ENCODE measurements around the gene HOXA13. TPM values are rescaled to one million over a fixed set of nuclear protein-coding genes. Genes with fewer than 3 reads are reported as not detected.

HOXA13 gene
- total RNA-seq, 1 donor from 2014 or later = not detected

- Mint-ChIP-seq H3K36me3 (ENCODE audit: low read depth) (peaks cover 5% of the 10 kb centered on the region), H3K9me3 (peaks cover 6% of the 10 kb centered on the region), H3K4me1 (peaks cover 12% of the 10 kb centered on the region), H3K27me3 (peaks cover 80% of the 10 kb centered on the region), H3K4me3 (peak overlapping the region; percentile 30), H3K27ac (peak overlapping the region; percentile 75)
- peak; percentile 65 for DNase-seq
- intact Hi-C loops (cut with micrococcal nuclease) = loop anchor here (2.0 kb wide), 2 partner anchors 16 to 86 kb away; partner anchors contain the start of gene EVX1
Observed at GRCh38 chr7:27156916-27157701, 42.8 kb downstream of the HOXA13 start.

DNA sequence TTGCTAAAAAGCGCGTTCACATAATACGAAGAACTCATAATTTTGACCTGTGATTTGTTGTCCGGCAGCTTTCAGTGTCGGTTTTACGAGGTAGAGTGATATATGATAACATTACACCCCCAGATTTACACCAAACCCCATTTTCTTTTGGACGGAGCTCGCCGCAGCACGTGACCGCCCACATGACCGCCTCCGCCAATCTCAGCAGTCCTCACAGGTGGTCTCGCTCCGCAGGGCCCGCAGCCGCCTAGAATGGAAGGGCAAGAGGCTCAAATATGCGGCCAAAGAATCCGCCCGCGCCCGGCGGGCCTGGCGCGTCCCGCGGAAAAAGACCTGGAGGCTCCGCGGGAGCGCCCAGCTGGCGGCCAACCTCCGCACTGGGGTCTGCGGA lies 43.4 kb downstream of the HOXA13 start, which contains the start of gene HOXA7:
Gene HOXA7, minus strand, starts transcription at position 168 of the 391 bp plus-strand sequence. Its CDS starts 130 bp downstream, at position 38.
- intact Hi-C loops (cut with micrococcal nuclease) = loop anchor here (2.0 kb wide), 2 partner anchors 16 to 86 kb away; partner anchors contain the start of gene EVX1
- H3K27me3 Mint-ChIP-seq = peaks cover 81% of the 10 kb centered on the region
- H3K4me1 Mint-ChIP-seq = peaks cover 14% of the 10 kb centered on the region
- H3K27ac Mint-ChIP-seq = peak within 1 kb of the TSS; percentile 81
- DNase-seq = peak; percentile 58
- peaks cover 5% of the 10 kb centered on the region for H3K36me3 Mint-ChIP-seq (ENCODE audit: low read depth)
- peak within 1 kb of the TSS; percentile 30 for H3K4me3 Mint-ChIP-seq
- H3K9me3 Mint-ChIP-seq = peaks cover 6% of the 10 kb centered on the region

GRCh38 chr7:27155816-27156507 lies 43.9 kb downstream of the HOXA13 start:
- H3K27ac Mint-ChIP-seq = peak overlapping the region; percentile 81
- peak; percentile 67 for DNase-seq
- peaks cover 83% of the 10 kb centered on the region for H3K27me3 Mint-ChIP-seq
- H3K9me3 Mint-ChIP-seq = peaks cover 6% of the 10 kb centered on the region
- H3K36me3 Mint-ChIP-seq (ENCODE audit: low read depth) = peaks cover 5% of the 10 kb centered on the region
- no peak overlapping the region for H3K4me3 Mint-ChIP-seq
- peaks cover 16% of the 10 kb centered on the region for H3K4me1 Mint-ChIP-seq
- intact Hi-C loops (cut with micrococcal nuclease) = loop anchor here (2.0 kb wide), 2 partner anchors 17 to 87 kb away; partner anchors contain the start of gene EVX1

- peak overlapping the region; percentile 18 for H3K4me3 Mint-ChIP-seq
- peak overlapping the region; percentile 81 for H3K27ac Mint-ChIP-seq
- peaks cover 15% of the 10 kb centered on the region for H3K4me1 Mint-ChIP-seq
- intact Hi-C loops (cut with micrococcal nuclease) = no loop called here
- H3K36me3 Mint-ChIP-seq (ENCODE audit: low read depth) = peaks cover 5% of the 10 kb centered on the region
- peaks cover 6% of the 10 kb centered on the region for H3K9me3 Mint-ChIP-seq
- peaks cover 88% of the 10 kb centered on the region for H3K27me3 Mint-ChIP-seq
- DNase-seq = peak; percentile 67
Observed at GRCh38 chr7:27154901-27155815, 44.7 kb downstream of the HOXA13 start.

GRCh38 chr7:27154369-27154768 lies 45.5 kb downstream of the HOXA13 start:
- no peak for DNase-seq
- intact Hi-C loops (cut with micrococcal nuclease) = no loop called here

GRCh38 chr7:27153526-27153925 lies 46.4 kb downstream of the HOXA13 start:
- intact Hi-C loops (cut with micrococcal nuclease) = no loop called here
- peak overlapping the region; percentile 18 for H3K27ac Mint-ChIP-seq
- no peak overlapping the region for H3K4me3 Mint-ChIP-seq
- H3K36me3 Mint-ChIP-seq (ENCODE audit: low read depth) = peaks cover 5% of the 10 kb centered on the region
- peaks cover 6% of the 10 kb centered on the region for H3K9me3 Mint-ChIP-seq
- peaks cover 86% of the 10 kb centered on the region for H3K27me3 Mint-ChIP-seq
- no peak for DNase-seq
- peaks cover 15% of the 10 kb centered on the region for H3K4me1 Mint-ChIP-seq

More at GRCh38 chr7:27154369-27154768, 45.5 kb downstream of the HOXA13 start:
- peaks cover 5% of the 10 kb centered on the region for H3K36me3 Mint-ChIP-seq (ENCODE audit: low read depth)
- peaks cover 6% of the 10 kb centered on the region for H3K9me3 Mint-ChIP-seq
- peaks cover 15% of the 10 kb centered on the region for H3K4me1 Mint-ChIP-seq
- peaks cover 88% of the 10 kb centered on the region for H3K27me3 Mint-ChIP-seq
- H3K4me3 Mint-ChIP-seq = no peak overlapping the region
- peak overlapping the region; percentile 75 for H3K27ac Mint-ChIP-seq

DNA sequence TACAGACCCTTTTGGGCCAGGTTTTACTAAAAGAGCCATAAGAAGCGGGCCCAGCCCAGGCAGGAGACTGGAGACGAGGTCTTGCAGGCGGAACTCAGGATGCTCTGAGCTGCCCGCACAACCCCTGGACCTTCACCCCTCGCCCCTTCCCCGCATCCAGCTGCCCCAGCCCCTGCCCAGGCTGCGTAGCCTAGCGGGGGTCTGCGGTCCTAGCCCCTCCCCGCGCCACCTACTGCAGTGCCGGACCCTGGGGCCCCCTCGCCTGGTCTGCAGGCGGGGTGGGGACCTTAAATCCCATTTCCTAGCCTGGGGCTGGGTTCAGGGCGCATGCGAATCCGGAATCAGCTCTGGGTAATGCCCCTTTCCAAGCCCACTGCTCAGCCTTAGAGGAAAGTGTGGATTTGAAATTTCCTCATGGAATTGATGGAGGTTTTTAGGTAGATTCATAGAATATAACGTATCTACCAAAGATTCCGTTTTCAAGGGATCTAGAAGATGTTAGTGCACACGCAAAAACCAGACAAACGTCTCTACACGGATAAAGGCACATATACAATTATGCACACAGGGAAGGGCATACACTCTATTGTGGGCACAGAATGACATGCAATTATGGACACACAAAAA lies 47.0 kb downstream of the HOXA13 start:
- intact Hi-C loops (cut with micrococcal nuclease) = no loop called here
- Mint-ChIP-seq H3K4me1 (peaks cover 15% of the 10 kb centered on the region), H3K9me3 (peaks cover 2% of the 10 kb centered on the region), H3K36me3 (ENCODE audit: low read depth) (peaks cover 5% of the 10 kb centered on the region), H3K4me3 (no peak overlapping the region), H3K27ac (no peak overlapping the region), H3K27me3 (peaks cover 86% of the 10 kb centered on the region)
- DNase-seq = no peak

DNA sequence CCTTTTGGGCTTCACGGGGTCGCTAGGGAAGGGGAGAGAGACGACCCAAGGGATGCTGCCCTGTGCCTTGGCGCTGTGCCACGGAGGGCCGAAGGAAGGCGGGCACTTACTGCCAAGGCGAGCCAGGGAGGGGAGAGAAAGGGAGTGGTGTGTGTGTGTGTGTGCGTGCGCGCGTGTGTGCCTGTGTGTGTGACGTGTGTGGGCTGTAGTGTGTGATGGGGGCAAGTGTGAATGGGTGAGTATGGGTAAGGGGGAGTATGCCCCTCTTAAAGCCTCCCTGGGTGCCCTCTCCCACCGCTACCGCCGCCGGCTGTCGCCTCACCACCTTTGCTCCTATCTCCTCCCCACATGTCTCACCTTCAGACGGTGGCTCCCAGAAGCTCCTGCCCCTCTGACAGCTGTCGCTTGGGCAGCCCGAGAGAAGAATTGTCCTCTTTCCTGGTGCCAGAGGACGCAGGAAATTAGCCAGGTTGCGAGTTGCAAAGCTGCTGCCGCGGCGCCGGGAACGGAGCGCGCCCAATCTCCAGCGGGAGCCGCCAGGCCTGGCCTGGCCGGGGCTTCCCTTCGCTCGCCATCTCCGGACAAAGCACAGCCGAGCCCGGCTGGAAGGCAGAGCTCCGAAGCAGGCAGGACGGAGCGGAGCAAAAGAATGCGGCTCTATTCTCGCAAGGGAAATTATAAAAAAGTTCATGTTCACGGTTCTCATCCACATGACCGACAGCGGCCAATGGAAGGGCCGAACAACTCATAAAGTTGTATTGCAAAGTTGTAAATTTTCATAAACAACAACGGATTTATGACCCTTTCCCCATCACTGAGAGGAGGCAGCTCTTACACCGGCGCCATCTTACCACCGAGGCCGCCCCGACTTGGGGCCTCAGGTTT lies 47.7 kb downstream of the HOXA13 start, which contains the start of gene HOXA3:
Gene HOXA3, minus strand, starts transcription at position 653 of the 885 bp plus-strand sequence. CDS start 41,943 bp downstream, outside the sequence.
- H3K9me3 Mint-ChIP-seq = no peaks in the 10 kb centered on the region
- H3K4me1 Mint-ChIP-seq = peaks cover 15% of the 10 kb centered on the region
- H3K27ac Mint-ChIP-seq = peak within 1 kb of the TSS; percentile 25
- peak within 1 kb of the TSS; percentile 69 for H3K4me3 Mint-ChIP-seq
- intact Hi-C loops (cut with micrococcal nuclease) = loop anchor here (1.0 to 2.0 kb wide), 4 partner anchors 8 to 55 kb away; partner anchors contain the start of gene HOXA9
- DNase-seq = no peak
- H3K27me3 Mint-ChIP-seq = peaks cover 82% of the 10 kb centered on the region
- H3K36me3 Mint-ChIP-seq (ENCODE audit: low read depth) = peaks cover 5% of the 10 kb centered on the region

GRCh38 chr7:27151341-27151930 lies 48.5 kb downstream of the HOXA13 start:
- H3K27ac Mint-ChIP-seq = peak overlapping the region; percentile 25
- DNase-seq = peak; percentile 58

DNA sequence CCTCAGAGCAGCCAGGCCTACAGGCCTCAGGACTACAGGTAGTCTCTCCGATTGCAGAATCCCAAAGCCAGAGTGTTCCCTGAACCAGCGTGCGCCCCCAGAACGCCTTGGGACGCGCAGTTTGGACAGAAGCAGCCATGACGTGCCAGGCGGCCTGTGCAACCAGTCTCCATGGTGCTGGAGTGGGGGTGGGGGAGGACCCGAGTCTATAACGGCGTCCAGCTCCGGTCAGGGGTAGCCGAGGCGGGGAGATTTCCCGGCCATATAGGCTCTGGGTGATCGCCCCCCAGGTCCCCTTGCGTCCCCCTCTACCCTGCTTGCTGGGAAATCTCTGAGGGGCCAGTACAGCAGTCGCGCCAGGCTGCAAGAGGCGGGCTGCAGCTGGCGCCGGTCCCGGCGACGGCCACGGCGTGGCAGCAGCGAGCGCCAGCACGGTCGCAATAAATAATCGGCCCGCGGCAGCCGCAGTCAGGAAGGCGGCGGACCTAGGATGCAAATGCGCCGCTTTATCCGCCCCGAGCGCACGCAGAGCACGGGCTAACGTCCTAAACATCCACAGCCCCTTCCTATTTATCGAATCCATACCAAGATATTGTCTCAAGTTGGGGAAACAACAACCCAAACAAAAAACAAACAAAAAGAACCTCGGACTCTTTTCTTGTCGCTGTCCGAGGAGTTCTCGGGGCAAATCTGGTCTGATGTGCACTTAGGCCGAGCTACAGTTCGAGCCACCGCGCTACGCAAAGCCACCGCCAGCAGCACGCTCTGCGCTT lies 49.1 kb downstream of the HOXA13 start:
- intact Hi-C loops (cut with micrococcal nuclease) = loop anchor here (1.0 to 2.0 kb wide), 4 partner anchors 10 to 54 kb away; partner anchors contain the start of gene HOXA9
- peak overlapping the region; percentile 69 for H3K4me3 Mint-ChIP-seq
- no peaks in the 10 kb centered on the region for H3K9me3 Mint-ChIP-seq
- peaks cover 15% of the 10 kb centered on the region for H3K4me1 Mint-ChIP-seq
- peaks cover 85% of the 10 kb centered on the region for H3K27me3 Mint-ChIP-seq
- H3K27ac Mint-ChIP-seq = no peak overlapping the region
- peaks cover 5% of the 10 kb centered on the region for H3K36me3 Mint-ChIP-seq (ENCODE audit: low read depth)
- DNase-seq = peak; percentile 88

More at GRCh38 chr7:27151341-27151930, 48.5 kb downstream of the HOXA13 start:
- intact Hi-C loops (cut with micrococcal nuclease) = loop anchor here (1.0 to 2.0 kb wide), 4 partner anchors 9 to 55 kb away; partner anchors contain the start of gene HOXA9
- H3K27me3 Mint-ChIP-seq = peaks cover 84% of the 10 kb centered on the region
- H3K9me3 Mint-ChIP-seq = no peaks in the 10 kb centered on the region
- peaks cover 5% of the 10 kb centered on the region for H3K36me3 Mint-ChIP-seq (ENCODE audit: low read depth)
- peaks cover 15% of the 10 kb centered on the region for H3K4me1 Mint-ChIP-seq
- H3K4me3 Mint-ChIP-seq = peak overlapping the region; percentile 69

Data from activated CD4-positive, alpha-beta T cell treated with anti-CD3 and anti-CD28 coated beads, Interleukin-2, amount 10 ng/mL, durations not matched to agents 24 days and 14 days (primary cell).